OCI-LY1 (cell line): ENCODE data around the gene MCTP1.

Source experiments
- H2AFZ ChIP-seq: fragments of 200-600 bp; sonication (generic), shearing (Covaris generic); 2 replicates; pipeline ENCODE4 v1.6.0; 2014; ENCODE audit warnings: antibody characterized with exemption, mild to moderate bottlenecking, low read length
- H3F3A ChIP-seq: fragments of 200-600 bp; sonication (generic), shearing (Covaris generic); 2 replicates; pipeline ENCODE4 v1.6.0; 2014; ENCODE audit warnings: mild to moderate bottlenecking, antibody characterized with exemption, low read length, moderate library complexity; ENCODE audit not compliant: insufficient read depth
- H3K27ac ChIP-seq: fragments of 200-600 bp; sonication (generic); 2 replicates; pipeline ENCODE4 v1.5.1; 2014; ENCODE audit warnings: low read length, mixed run types, mild to moderate bottlenecking, low read depth; ENCODE audit not compliant: poor library complexity, severe bottlenecking
- H3K27me3 ChIP-seq: fragments of 200-600 bp; sonication (generic); 2 replicates; pipeline ENCODE4 v1.6.0; 2014; ENCODE audit warnings: antibody characterized with exemption, mild to moderate bottlenecking, low read length, moderate library complexity; ENCODE audit not compliant: insufficient read depth
- H3K36me3 ChIP-seq: fragments of 200-600 bp; sonication (generic); 2 replicates; pipeline ENCODE4 v1.6.1; 2014; ENCODE audit warnings: mild to moderate bottlenecking, antibody characterized with exemption, low read length, moderate library complexity, mixed read lengths; ENCODE audit not compliant: insufficient read depth
- H3K4me1 ChIP-seq: fragments of 200-600 bp; sonication (generic); 2 replicates; pipeline ENCODE4 v1.5.1; 2014; ENCODE audit warnings: mild to moderate bottlenecking, low read length, moderate library complexity; ENCODE audit not compliant: insufficient read depth, severe bottlenecking
- H3K4me2 ChIP-seq: fragments of 200-600 bp; sonication (generic), shearing (Covaris generic); 2 replicates; pipeline ENCODE4 v1.6.1; 2014; ENCODE audit warnings: low read length
- H3K4me3 ChIP-seq: fragments of 200-600 bp; sonication (generic); 2 replicates; pipeline ENCODE4 v1.5.1; 2014; ENCODE audit warnings: low read length, low read depth, mild to moderate bottlenecking, mixed read lengths; ENCODE audit not compliant: poor library complexity, severe bottlenecking
- H3K79me2 ChIP-seq: fragments of 200-600 bp; shearing (Covaris generic); 2 replicates; pipeline ENCODE4 v1.6.1; 2016; ENCODE audit warnings: mixed run types, low read length, mixed read lengths; ENCODE audit not compliant: insufficient read depth
- H3K9ac ChIP-seq: fragments of 200-600 bp; sonication (generic), shearing (Covaris generic); 2 replicates; pipeline ENCODE4 v1.6.1; 2014; ENCODE audit warnings: mild to moderate bottlenecking, low read length, mixed read lengths
- H3K9me2 ChIP-seq: fragments of 200-600 bp; sonication (generic), shearing (Covaris generic); 2 replicates; pipeline ENCODE4 v1.6.1; 2014; ENCODE audit warnings: low read depth, mild to moderate bottlenecking, low read length, mixed read lengths
- H3K9me3 ChIP-seq: fragments of 200-600 bp; shearing (Covaris generic); 2 replicates; pipeline ENCODE4 v1.6.1; 2014; ENCODE audit warnings: low read length, mixed read lengths
- H4K20me1 ChIP-seq: fragments of 200-600 bp; sonication (generic), shearing (Covaris generic); 2 replicates; pipeline ENCODE4 v1.6.0; 2016; ENCODE audit warnings: mild to moderate bottlenecking, low read length; ENCODE audit not compliant: insufficient read depth
- EZH2 ChIP-seq: fragments of 200-600 bp; sonication (generic), shearing (Covaris generic); IDR thresholded peaks from 2 replicates; pipeline ENCODE4 v1.8.0; 2017; ENCODE audit warnings: borderline replicate concordance, mixed run types, mild to moderate bottlenecking, antibody characterized with exemption, low read length, moderate library complexity, mixed read lengths
- TF ChIP-seq, protein P1 (sequence below): fragments of 200-600 bp; sonication (generic), shearing (Covaris generic); IDR thresholded peaks from 2 replicates; pipeline ENCODE4 v1.5.1; 2017; ENCODE audit warnings: mild to moderate bottlenecking, antibody characterized with exemption, low read length, moderate library complexity, mixed read lengths

Gene MCTP1

DNA sequence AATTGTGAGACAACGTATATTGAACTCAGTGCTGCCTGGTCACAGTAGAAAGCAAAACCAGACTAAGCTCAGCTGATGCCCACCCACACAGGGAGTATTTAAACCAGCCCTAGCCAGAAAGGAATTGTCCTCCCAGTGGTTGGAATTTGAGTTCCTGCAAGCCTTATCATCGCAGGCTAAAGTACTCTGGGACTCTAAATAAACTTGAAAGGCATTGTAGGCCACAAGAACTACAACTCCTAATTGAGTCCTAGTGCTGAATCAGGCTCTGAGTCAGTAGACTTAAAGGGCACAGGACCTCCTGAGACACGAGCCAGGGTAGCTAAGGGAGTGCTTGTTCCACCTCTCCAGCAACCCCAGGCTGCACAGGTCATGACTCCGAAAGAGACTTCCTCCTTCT is 171.4 kb downstream of the MCTP1 start:
- Histone ChIP-seq H3K4me2 (no peak overlapping the region), H3K9me3 (no peaks in the 10 kb centered on the region), H3F3A (no peaks in the 10 kb centered on the region), H2AFZ (no peak overlapping the region), H3K27me3 (no peaks in the 10 kb centered on the region), H3K27ac (no peak overlapping the region), H4K20me1 (no peaks in the 10 kb centered on the region), H3K79me2 (no peaks in the 10 kb centered on the region), H3K9ac (no peak overlapping the region), H3K36me3 (no peaks in the 10 kb centered on the region), H3K4me3 (no peak overlapping the region), H3K9me2 (no peaks in the 10 kb centered on the region), H3K4me1 (no peaks in the 10 kb centered on the region)
- TF ChIP-seq, protein P1, sequence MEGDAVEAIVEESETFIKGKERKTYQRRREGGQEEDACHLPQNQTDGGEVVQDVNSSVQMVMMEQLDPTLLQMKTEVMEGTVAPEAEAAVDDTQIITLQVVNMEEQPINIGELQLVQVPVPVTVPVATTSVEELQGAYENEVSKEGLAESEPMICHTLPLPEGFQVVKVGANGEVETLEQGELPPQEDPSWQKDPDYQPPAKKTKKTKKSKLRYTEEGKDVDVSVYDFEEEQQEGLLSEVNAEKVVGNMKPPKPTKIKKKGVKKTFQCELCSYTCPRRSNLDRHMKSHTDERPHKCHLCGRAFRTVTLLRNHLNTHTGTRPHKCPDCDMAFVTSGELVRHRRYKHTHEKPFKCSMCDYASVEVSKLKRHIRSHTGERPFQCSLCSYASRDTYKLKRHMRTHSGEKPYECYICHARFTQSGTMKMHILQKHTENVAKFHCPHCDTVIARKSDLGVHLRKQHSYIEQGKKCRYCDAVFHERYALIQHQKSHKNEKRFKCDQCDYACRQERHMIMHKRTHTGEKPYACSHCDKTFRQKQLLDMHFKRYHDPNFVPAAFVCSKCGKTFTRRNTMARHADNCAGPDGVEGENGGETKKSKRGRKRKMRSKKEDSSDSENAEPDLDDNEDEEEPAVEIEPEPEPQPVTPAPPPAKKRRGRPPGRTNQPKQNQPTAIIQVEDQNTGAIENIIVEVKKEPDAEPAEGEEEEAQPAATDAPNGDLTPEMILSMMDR = no peak
- no peak for TF ChIP-seq EZH2

DNA sequence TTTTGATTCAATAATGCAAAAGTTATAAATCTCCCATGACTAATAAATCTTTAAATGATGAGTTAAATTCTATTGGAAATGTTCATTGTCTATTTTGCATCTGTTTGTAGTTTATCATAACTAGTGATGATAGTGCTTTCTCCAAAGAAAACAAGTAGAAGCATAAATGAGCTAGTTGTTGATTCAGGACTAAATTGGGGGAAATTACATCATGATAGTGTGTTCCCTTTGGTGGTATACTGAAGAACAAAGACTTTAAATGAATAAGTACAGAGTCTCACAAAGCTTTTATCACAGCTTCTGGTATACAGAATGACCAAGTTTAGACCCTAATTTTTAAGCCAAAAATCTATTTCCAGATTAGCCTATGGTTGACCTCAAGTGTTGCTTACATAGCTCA is 173.8 kb downstream of the MCTP1 start:
- no peaks in the 10 kb centered on the region for H3K36me3 ChIP-seq
- no peak overlapping the region for H3K9ac ChIP-seq
- H3K4me1 ChIP-seq = no peaks in the 10 kb centered on the region
- H3K27ac ChIP-seq = no peak overlapping the region
- no peak overlapping the region for H3K4me3 ChIP-seq
- H4K20me1 ChIP-seq = no peaks in the 10 kb centered on the region
- H3K79me2 ChIP-seq = no peaks in the 10 kb centered on the region
- no peak overlapping the region for H2AFZ ChIP-seq
- H3K4me2 ChIP-seq = no peak overlapping the region
- TF ChIP-seq, protein P1 = no peak
- TF ChIP-seq EZH2 = no peak
- H3K9me3 ChIP-seq = no peaks in the 10 kb centered on the region
- H3F3A ChIP-seq = no peaks in the 10 kb centered on the region
- no peaks in the 10 kb centered on the region for H3K27me3 ChIP-seq
- H3K9me2 ChIP-seq = no peaks in the 10 kb centered on the region

DNA sequence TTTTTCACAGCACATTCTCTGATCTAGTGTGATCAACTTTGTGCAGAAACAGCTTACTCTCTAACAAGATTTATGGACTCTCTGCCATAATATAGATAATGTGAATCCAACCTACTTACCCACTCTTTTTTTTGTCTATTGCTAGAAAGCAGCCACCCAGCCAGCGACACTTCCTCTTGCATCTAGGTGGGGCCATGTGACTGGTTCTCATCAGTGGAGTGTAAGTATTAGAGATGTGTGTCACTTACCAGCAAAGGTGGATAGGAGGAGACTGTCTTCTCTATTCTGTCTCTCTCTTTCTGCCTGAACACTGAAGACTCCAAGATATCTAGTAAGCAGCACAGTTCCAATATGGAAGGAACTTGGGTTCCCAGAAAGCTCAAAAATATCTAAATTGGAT is 174.8 kb downstream of the MCTP1 start:
- Histone ChIP-seq H3K36me3 (no peaks in the 10 kb centered on the region), H2AFZ (no peak overlapping the region), H3F3A (no peaks in the 10 kb centered on the region), H3K4me1 (no peaks in the 10 kb centered on the region), H3K27ac (no peak overlapping the region), H3K4me2 (no peak overlapping the region), H3K27me3 (no peaks in the 10 kb centered on the region), H3K4me3 (no peak overlapping the region), H3K79me2 (no peaks in the 10 kb centered on the region), H3K9ac (no peak overlapping the region), H3K9me2 (no peaks in the 10 kb centered on the region), H4K20me1 (no peaks in the 10 kb centered on the region), H3K9me3 (no peaks in the 10 kb centered on the region)
- TF ChIP-seq, protein P1 = no peak
- no peak for TF ChIP-seq EZH2
